ENCODE measurements around the gene TAGLN.
"Not testable (repeated sequence)": the region's sequence is repeated elsewhere in the genome, so short reads cannot be mapped to it uniquely, and the experiment has no call there.

The TAGLN gene

GRCh38 chr11:117197516-117198456, 1.4 kb upstream of the TAGLN start:
- DNase-seq = no peak

DNA sequence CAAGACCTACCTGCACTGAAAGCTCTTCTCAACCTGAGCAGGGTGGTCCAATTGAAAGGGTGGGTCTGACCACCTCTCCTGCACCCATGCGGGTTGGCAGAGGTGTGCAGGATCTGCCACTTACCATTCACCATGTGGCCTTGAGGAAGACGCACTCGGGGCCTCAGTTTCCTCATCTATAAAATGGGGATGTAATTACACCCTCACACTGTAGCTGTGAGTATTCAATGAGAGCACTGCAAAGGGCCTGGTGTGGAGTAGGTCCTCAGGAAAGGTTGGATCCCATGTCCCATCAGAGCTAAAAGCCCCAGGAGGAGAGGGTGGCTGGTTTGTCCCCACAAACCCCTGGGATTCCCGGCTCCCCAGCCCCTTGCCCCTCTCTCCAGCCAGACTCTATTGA, 557 bp upstream of the TAGLN start:
- no peak for DNase-seq

DNA sequence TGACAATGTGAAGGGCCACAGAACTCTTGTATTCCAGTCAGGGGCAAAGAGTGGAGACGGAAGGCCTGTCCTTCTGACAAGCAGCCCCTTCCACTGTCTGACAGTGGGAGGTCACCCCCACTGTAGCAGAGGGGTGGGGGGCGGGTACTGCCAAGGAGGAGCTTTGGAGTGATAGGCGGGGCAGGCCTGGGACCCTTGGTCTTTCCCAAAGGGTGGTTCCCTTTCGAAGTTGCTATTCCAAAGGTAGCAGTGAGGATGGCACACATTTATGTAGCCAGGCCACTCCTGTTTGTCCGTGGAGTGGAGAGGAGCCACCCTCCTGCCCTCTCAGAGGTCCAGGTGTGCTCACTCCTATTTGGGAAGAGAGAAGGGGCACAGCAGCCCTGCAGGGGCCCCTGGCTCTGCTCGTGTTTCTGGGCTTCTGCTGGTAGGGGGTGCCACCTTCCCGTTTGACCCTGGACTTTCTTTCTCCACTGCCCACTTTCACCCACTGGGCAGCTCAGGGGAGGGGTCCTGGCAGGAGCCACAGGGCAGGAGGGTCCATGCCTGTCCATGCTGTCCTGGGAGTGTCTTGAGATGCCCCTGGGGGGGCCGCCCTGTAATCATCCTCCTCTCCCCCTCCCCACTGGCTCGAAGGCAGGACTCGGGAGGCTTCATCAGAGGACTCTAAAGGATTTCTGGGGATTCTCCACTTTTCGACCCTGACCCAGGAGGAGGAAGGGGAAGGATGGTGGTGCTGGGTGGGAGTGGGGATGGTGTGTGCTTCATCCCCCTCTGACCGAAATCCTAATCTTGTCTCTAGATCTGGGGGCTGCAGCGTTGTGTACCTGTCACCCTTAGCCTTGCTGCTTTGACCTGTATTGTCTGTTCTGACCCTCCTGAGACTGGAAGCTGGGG, 994 bp downstream of the TAGLN start:
- DNase-seq = no peak

DNA sequence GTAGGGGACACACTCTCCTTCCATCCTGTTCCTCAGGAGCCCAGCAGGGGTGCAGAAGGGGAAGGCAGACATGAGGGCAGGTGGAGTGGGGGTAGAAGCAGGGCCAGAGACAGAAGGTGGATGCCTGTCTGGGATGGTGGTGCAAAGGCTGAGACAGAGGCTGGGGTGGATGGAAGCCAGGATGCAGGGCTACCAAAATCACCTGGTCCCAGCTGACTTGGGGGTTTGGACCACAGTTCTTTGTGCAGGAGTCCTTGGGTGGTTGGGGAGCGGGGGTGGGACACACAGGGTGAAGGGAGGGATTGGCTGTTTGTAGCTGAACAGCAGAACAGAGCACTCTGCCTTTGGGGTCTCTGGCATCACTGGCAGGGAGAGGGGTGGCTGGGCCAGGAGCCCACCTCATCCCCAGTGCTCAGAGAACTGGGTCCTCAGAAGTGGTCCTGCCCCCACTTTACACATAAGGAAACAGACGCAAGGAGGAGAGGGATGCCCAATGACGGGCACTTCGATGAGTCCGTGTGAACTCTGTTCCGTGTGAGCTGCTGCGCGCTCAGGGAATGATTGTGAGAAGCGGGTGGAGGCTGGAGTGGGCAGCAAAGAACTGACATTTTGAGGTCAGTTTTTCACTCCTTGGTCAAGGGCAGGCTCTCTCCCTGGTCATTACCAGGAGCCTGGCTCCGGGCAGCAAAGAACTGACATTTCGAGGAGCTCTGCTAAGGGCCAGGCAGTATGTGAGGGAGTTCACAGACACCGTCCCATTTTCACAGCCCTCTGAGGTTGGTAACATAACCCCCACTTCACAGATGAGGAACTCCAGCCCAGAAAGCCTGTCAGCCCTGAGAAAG, 1.9 kb downstream of the TAGLN start:
- DNase-seq = no peak

DNA sequence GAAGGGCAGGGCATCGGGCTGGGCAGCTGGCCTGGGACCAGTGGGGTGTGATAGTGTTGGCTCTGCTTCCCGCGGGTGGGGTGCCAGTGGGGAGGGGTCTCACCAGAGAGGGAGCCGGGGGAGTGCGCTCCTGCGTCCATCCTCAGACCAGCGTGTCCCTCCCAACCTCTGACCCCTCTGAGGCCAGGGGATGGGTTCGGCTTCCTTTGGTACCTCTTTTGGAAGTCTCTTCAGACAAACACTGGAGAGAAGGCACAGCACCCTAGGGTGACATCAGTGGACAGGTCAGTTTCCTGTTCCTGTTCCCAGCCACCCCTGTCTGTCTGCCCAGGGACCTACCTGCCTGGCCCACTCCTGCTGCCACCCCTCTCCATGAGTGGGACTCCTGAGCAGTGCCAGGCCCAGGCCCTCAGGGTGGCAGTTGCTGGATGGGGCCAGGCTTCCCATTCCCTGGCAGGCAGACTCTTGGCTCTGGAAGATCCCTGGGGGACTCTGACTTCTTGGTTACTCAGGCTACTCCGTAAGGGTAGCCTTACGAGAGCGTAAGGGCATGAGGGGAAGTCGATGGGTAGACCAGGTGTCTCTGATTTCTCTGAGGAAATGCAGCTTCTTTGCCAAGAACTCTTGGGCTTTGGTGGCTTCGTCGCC, 2.6 kb downstream of the TAGLN start:
- no peak for DNase-seq

- DNase-seq = no peak
These were observed 3.4 kb downstream of the TAGLN start for GRCh38 chr11:117202386-117203068.

- no peak for DNase-seq
These were observed 3.9 kb downstream of the TAGLN start for GRCh38 chr11:117203069-117203407.

DNA sequence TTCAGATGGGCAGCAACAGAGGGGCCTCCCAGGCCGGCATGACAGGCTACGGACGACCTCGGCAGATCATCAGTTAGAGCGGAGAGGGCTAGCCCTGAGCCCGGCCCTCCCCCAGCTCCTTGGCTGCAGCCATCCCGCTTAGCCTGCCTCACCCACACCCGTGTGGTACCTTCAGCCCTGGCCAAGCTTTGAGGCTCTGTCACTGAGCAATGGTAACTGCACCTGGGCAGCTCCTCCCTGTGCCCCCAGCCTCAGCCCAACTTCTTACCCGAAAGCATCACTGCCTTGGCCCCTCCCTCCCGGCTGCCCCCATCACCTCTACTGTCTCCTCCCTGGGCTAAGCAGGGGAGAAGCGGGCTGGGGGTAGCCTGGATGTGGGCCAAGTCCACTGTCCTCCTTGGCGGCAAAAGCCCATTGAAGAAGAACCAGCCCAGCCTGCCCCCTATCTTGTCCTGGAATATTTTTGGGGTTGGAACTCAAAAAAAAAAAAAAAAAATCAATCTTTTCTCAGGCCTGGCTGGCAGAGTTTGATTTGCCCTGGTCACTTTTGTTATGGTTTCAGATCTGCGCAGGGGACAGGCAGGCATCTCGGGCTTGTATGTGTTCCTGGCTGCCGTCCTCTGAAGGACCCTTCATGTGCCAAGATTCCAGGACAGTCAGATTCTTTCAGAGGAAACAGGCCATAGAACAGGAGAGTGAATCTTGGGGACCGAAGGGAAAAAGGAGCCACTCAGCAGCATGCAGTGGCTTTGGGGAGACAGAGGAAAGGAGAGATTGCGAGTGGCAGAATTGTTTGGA, 5.3 kb downstream of the TAGLN start:
- no peak for DNase-seq

DNA sequence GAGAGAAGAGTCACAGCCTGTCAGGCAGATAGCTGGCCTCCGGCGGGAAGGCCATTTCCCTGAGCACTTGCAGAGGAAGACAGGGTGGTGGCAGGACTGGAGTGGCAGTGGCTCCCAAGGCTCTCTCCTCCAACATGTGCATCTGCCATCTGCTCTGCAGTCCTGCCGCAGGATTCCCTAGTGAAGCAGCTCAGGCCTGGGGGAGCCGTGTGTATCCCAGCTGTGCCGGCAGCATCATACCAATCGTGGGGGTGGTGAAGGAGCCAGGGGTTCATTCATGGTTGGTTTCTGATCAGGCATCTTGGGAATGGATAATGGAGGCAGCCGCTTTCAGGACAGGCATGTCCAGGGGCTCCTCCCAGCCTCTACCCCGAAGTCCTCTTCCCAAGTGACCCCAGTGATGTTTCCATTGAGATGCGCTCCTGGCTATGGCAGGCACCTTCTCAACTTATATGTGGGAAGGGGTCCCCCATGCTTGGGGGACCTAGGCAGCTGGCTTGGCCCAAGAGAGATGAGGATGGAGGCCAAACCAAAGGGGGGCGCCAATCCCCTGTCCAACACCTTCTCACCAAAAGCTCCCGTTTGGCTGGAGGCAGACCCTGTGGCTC, 6.1 kb downstream of the TAGLN start:
- no peak for DNase-seq

DNA sequence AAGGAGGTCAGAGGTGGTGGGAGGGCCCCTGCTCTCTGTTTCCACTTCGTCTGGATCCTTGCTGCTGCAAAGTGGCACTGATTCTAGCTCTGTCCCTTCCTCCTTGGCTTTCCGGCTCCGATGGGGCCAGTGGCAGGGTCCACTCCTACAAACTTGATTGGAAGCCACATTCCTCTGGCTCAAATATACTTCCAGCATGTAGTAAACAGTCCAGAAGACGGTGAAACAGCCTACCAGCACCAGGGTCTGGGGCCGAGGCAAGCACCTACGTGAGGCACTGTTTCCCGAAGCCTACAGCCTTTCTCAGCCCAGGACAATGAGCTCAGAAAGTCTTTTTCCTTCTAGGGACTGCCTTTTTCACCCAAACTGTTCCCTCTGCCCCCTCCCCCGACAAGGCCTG, 6.9 kb downstream of the TAGLN start:
- DNase-seq = not testable (repeated sequence)

- not testable (repeated sequence) for DNase-seq
These were observed 7.7 kb downstream of the TAGLN start for GRCh38 chr11:117206859-117207258.

DNA sequence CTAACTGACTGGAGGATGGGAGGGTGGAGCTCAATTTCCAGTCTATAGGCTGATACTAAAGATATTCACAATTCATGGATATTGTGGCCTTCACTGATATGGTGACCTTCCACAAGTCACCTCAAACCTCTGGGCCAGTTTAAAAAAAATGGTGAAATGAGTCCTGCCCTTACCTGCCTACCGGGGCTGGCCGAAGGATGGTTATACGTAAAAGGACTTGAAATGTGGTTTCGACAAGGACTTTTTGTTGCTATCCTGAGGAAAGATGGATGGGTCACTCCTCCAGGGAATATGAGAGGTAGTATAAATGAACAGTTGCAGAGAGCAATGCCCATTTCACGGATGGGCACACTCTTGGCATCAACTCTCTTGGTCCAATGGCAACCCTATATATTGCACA, 8.3 kb downstream of the TAGLN start:
- not testable (repeated sequence) for DNase-seq

- DNase-seq = not testable (repeated sequence)
These were observed 9.5 kb downstream of the TAGLN start for GRCh38 chr11:117208710-117209109.

GRCh38 chr11:117209351-117210125, 10.4 kb downstream of the TAGLN start:
- DNase-seq = not testable (repeated sequence)

DNA sequence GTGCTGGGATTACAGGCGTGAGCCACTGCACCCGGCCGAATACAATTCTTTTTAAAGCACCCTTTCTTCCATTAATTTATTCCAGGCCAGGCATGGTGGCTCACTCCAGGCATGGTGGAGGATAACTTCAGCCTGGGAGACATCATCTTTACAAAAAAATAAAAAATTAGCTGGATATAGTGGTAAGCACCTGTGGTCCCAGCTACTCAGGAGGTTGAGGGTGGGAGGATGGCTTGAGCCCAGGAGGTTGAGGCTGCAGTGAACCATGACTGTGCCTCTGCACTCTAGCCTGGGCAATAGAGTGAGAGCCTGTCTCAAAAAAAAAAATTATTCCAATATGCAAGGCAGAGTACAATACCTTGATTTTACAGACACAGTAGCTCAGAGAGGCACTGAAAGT, 11.4 kb downstream of the TAGLN start:
- no peak for DNase-seq

GRCh38 chr11:117212697-117213355, 13.7 kb downstream of the TAGLN start:
- DNase-seq = no peak

DNA sequence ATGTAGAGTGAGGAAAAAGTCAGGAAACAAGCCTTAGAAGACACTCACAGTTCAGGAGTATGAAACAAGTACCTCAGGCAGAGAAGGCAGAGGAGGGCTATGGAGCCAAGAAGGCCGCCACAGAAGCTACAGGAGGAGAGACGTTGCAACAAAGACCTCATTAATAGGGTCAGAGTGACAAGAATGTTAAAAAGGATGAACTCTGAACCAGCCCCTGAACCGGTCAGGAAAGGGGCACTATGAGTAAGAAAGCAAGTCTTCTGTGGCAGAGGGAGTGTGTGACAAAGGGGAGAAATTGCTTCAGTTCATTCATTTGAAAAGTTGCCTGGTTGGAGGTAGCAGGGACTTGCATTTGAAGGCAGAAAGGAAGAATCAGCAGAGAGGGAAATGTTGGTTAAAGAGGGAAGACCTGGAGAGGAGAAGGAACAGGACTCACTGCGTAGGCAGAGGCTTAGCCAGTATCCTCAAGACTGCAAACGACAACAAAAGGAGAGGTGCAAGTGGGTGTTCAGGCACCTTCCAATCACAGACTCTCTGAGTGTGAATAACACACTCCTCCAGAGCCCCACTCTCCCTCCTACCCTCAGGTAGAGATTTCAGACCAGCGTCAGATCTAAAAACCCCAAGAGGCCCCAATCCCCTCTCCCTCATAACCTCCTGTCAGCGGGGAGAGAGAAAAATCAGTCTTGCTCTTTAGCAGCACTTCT, 15.4 kb downstream of the TAGLN start:
- DNase-seq = no peak

All from NCI-H1092 (cell line).